Amniotic stem cell (primary cell): ENCODE data around the gene GON4L.
"Not testable (repeated sequence)": the region's sequence is repeated elsewhere in the genome, so short reads cannot be mapped to it uniquely, and the experiment has no call there.

ENCODE experiments used
- DNase-seq: peaks from one replicate; lab custom pipeline; 2025; lab: John Stamatoyannopoulos, UW

The GON4L gene

GRCh38 chr1:155856975-155857930, at the start of gene GON4L:
GON4L (minus strand) TSS chr1:155857214; CDS start chr1:155853780, 3,434 bp downstream.
- DNase-seq: peak; percentile 80

GRCh38 chr1:155904261-155904660, 47.2 kb upstream of the GON4L start:
- DNase-seq: no peak

- DNase-seq: no peak
These were observed 43.1 kb upstream of the GON4L start for GRCh38 chr1:155900161-155900560.

GRCh38 chr1:155899683-155900082, 42.7 kb upstream of the GON4L start:
- no peak for DNase-seq

- no peak for DNase-seq
These were observed 41.9 kb upstream of the GON4L start for GRCh38 chr1:155898888-155899287.

GRCh38 chr1:155897746-155898145, 40.7 kb upstream of the GON4L start:
- DNase-seq: no peak

- DNase-seq: not testable (repeated sequence)
These were observed 39.5 kb upstream of the GON4L start for GRCh38 chr1:155896476-155896875.

- DNase-seq: not testable (repeated sequence)
These were observed 38.6 kb upstream of the GON4L start for GRCh38 chr1:155895617-155896016.

GRCh38 chr1:155893389-155894142, 36.6 kb upstream of the GON4L start:
- DNase-seq: peak; percentile 72

- DNase-seq: peak; percentile 41
These were observed 35.8 kb upstream of the GON4L start for GRCh38 chr1:155892796-155893195.

- no peak for DNase-seq
These were observed 33.2 kb upstream of the GON4L start for GRCh38 chr1:155890251-155890650.

GRCh38 chr1:155889566-155889965, 32.6 kb upstream of the GON4L start:
- no peak for DNase-seq

GRCh38 chr1:155888481-155888880, 31.5 kb upstream of the GON4L start:
- no peak for DNase-seq

GRCh38 chr1:155884982-155885381, 28.0 kb upstream of the GON4L start:
- no peak for DNase-seq

GRCh38 chr1:155884031-155884960, 27.3 kb upstream of the GON4L start:
- no peak for DNase-seq

GRCh38 chr1:155882766-155883165, 25.8 kb upstream of the GON4L start:
- no peak for DNase-seq

GRCh38 chr1:155882235-155882634, 25.2 kb upstream of the GON4L start:
- no peak for DNase-seq

- DNase-seq: no peak
These were observed 23.9 kb upstream of the GON4L start for GRCh38 chr1:155880950-155881349.

GRCh38 chr1:155880251-155880650, 23.2 kb upstream of the GON4L start:
- DNase-seq: no peak

- no peak for DNase-seq
These were observed 20.9 kb upstream of the GON4L start for GRCh38 chr1:155877945-155878344.

- no peak for DNase-seq
These were observed 16.8 kb upstream of the GON4L start for GRCh38 chr1:155873860-155874259.

GRCh38 chr1:155872527-155872926, 15.5 kb upstream of the GON4L start:
- DNase-seq: no peak
